Activated CD8-positive, alpha-beta T cell treated with anti-CD3 and anti-CD28 coated beads, Interleukin-2, amount 10 ng/mL, durations not matched to agents 7 days and 5 days (primary cell): ENCODE measurements around the gene SEC14L3. TPM values are rescaled to one million over a fixed set of nuclear protein-coding genes. Genes with fewer than 3 reads are reported as not detected.

Experiments
- total RNA-seq, 2 experiments: library from RNA; stranded (reverse); gene quantifications; one replicate each; pipeline ENCODE4 v1.2.3, GENCODE V29; 2021

SEC14L3 gene
- total RNA-seq, 2 experiments from 2014 or later = not detected

Other genes with a start within 250 kb of the SEC14L3 start
- gene LIF, start 225.3 kb downstream of the SEC14L3 start, total RNA-seq = 100 to 1,000 TPM; 532 to 569 TPM
- 100 to 1,000 TPM; 135 to 140 TPM for gene OSM, start 205.2 kb downstream of the SEC14L3 start, total RNA-seq
- 10 to 100 TPM; 24.5 to 25.4 TPM for gene CASTOR1, start 182.5 kb downstream of the SEC14L3 start, total RNA-seq
- gene TBC1D10A, start 145.1 kb downstream of the SEC14L3 start, total RNA-seq = 10 to 100 TPM; 47.6 to 49.2 TPM
- 100 to 1,000 TPM; 211 to 246 TPM for gene SF3A1, start 115.1 kb downstream of the SEC14L3 start, total RNA-seq
- gene CCDC157, start 115.0 kb downstream of the SEC14L3 start, total RNA-seq = 1 to 10 TPM; 4.3 to 5.0 TPM
- gene RNF215, start 84.6 kb downstream of the SEC14L3 start, total RNA-seq = 10 to 100 TPM; 12.0 to 14.6 TPM
- 10 to 100 TPM in 1 of 2 experiments, 1 to 10 TPM in 1; 9.7 to 13.1 TPM for gene SEC14L2, start 75.0 kb downstream of the SEC14L3 start, total RNA-seq
- 10 to 100 TPM; 67.4 to 68.0 TPM for gene MTFP1, start 46.2 kb downstream of the SEC14L3 start, total RNA-seq
- not detected for gene SEC14L4, start 33.7 kb upstream of the SEC14L3 start, total RNA-seq
- gene SEC14L6, start 74.7 kb upstream of the SEC14L3 start, total RNA-seq = not detected
- not detected for gene GAL3ST1, start 102.6 kb upstream of the SEC14L3 start, total RNA-seq
- gene PES1, start 119.9 kb upstream of the SEC14L3 start, total RNA-seq = 10 to 100 TPM; 65.8 to 68.8 TPM
- gene TCN2, start 135.2 kb upstream of the SEC14L3 start, total RNA-seq = under 1 TPM; 0.24 to 0.34 TPM
- 1 to 10 TPM; 1.8 to 1.9 TPM for gene SLC35E4, start 163.8 kb upstream of the SEC14L3 start, total RNA-seq
- gene DUSP18, start 195.9 kb upstream of the SEC14L3 start, total RNA-seq = 1 to 10 TPM; 7.0 to 7.6 TPM
- under 1 TPM; 0.42 to 0.55 TPM for gene OSBP2, start 222.9 kb upstream of the SEC14L3 start, total RNA-seq